CD4-positive, alpha-beta T cell (primary cell): ENCODE results near the gene UNC13A. TPM values are rescaled to one million over a fixed set of nuclear protein-coding genes. Genes with fewer than 3 reads are reported as not detected.

Source experiments
- ATAC-seq: fragments of 200-7000 bp; cut with Tn5 transposase; one replicate; pipeline ENCODE4 v1.10.0; 2022; ENCODE audit warnings: mild to moderate bottlenecking; ENCODE audit not compliant: poor library complexity
- CTCF ChIA-PET: fragments of 350-600 bp; sonication (Branson Sonifier 250); formaldehyde crosslinking; loops from one replicate; lab custom pipeline; 2021; ENCODE audit warnings: antibody characterized with exemption, inconsistent platforms; lab: Charles Lee
- POLR2A ChIA-PET: fragments of 350-600 bp; sonication (Branson Sonifier 250); formaldehyde crosslinking; loops from one replicate; lab custom pipeline; 2021; ENCODE audit warnings: antibody characterized with exemption, inconsistent platforms; lab: Charles Lee
- DNase-seq, 14 experiments: peaks; one replicate each; pipeline ENCODE4 v3.0.0-alpha.2; 2013 to 2020; ENCODE audit warnings: mixed read lengths in 2 of 14
- H3K27ac ChIP-seq, 2 donors: one replicate each; pipeline versions ENCODE4 v1.5.1 to v1.7.0; 2013; ENCODE audit warnings: low read length in 2 of 2, low read depth in 1 of 2, mild to moderate bottlenecking in 1 of 2
- H3K27me3 ChIP-seq, 2 experiments: 1 replicate in 1 of 2; 2 replicates in 1 of 2; pipeline versions ENCODE4 v1.6.1 to v1.7.0; 2013; ENCODE audit warnings: low read length in 2 of 2, control low read depth in 1 of 2, mild to moderate bottlenecking in 1 of 2, moderate library complexity in 1 of 2; ENCODE audit not compliant: insufficient read depth in 2 of 2, control insufficient read depth in 1 of 2
- H3K36me3 ChIP-seq: one replicate; pipeline ENCODE4 v1.6.1; 2013; ENCODE audit warnings: low read length, control low read depth; ENCODE audit not compliant: insufficient read depth
- H3K4me1 ChIP-seq: one replicate; pipeline ENCODE4 v1.6.1; 2013; ENCODE audit warnings: low read length, control low read depth; ENCODE audit not compliant: insufficient read depth
- H3K4me3 ChIP-seq: one replicate; pipeline ENCODE4 v1.5.1; 2013; ENCODE audit warnings: mild to moderate bottlenecking, low read length, moderate library complexity
- H3K9me3 ChIP-seq, 2 experiments: 1 replicate in 1 of 2; 2 replicates in 1 of 2; pipeline versions ENCODE4 v1.6.1 to v1.7.0; 2013; ENCODE audit warnings: low read length in 2 of 2, mild to moderate bottlenecking in 2 of 2, control low read depth in 1 of 2, moderate library complexity in 1 of 2; ENCODE audit not compliant: control insufficient read depth in 1 of 2, insufficient read depth in 1 of 2
- H3K27ac Mint-ChIP-seq: one replicate; pipeline ENCODE4 v1.8.0; 2020; ENCODE audit warnings: mixed read lengths
- H3K27me3 Mint-ChIP-seq: one replicate; pipeline ENCODE4 v1.8.0; 2021; ENCODE audit warnings: mixed read lengths
- H3K36me3 Mint-ChIP-seq: one replicate; pipeline ENCODE4 v1.8.0; 2021; ENCODE audit warnings: low read depth, mixed read lengths
- H3K4me1 Mint-ChIP-seq: one replicate; pipeline ENCODE4 v1.8.0; 2021; ENCODE audit warnings: low read depth, mixed read lengths
- H3K4me3 Mint-ChIP-seq: one replicate; pipeline ENCODE4 v1.8.0; 2020; ENCODE audit warnings: mild to moderate bottlenecking, mixed read lengths
- H3K9me3 Mint-ChIP-seq: one replicate; pipeline ENCODE4 v1.8.0; 2020; ENCODE audit warnings: mixed read lengths
- intact Hi-C, 2 experiments: fragments of 100-400 bp; cut with DNase I in 1 of 2; cut with micrococcal nuclease in 1 of 2; formaldehyde crosslinking; loops; one replicate each; pipeline versions ENCODE4 v1.15.1 to v1.9.0; 2023 to 2025; cut with DNase I, micrococcal nuclease
- total RNA-seq, 174 experiments: library from RNA in 2 of 174; stranded (reverse) in 2 of 174; gene quantifications; one replicate each; pipeline ENCODE4 v1.2.3 and lab custom pipeline; 2021 to 2026
- TF ChIP-seq, protein P1 (sequence below): fragments of 200-600 bp; IDR thresholded peaks from one replicate; pipeline ENCODE4 v1.8.0; 2022; ENCODE audit warnings: antibody characterized with exemption, mild to moderate bottlenecking

The UNC13A gene
- total RNA-seq, 2 experiments from 2014 or later = 0.11 to 0.14 TPM

DNA sequence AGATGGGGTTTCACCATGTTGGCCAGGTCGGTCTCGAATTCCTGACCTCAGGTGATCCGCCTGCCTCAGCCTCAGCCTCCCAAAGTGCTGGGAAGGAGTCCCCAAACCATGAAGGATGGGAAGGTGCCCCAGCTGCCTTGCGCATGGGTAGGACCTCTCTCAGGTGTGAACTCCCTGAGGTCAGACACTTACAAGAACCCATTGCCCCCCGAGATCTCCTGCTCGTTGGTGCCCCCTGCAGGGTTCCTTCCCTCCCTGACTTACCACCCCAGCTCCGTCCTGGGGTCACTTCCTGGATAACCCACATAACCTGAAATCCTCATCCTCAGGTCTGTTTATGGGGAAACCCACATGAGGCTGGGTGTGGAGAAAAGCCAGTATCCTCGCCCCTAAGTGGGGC is 41.7 kb downstream of the UNC13A start:
- H3K27me3 ChIP-seq = peaks cover 2 to 8% of the 10 kb centered on the region in 2 experiments
- TF ChIP-seq, protein P1, sequence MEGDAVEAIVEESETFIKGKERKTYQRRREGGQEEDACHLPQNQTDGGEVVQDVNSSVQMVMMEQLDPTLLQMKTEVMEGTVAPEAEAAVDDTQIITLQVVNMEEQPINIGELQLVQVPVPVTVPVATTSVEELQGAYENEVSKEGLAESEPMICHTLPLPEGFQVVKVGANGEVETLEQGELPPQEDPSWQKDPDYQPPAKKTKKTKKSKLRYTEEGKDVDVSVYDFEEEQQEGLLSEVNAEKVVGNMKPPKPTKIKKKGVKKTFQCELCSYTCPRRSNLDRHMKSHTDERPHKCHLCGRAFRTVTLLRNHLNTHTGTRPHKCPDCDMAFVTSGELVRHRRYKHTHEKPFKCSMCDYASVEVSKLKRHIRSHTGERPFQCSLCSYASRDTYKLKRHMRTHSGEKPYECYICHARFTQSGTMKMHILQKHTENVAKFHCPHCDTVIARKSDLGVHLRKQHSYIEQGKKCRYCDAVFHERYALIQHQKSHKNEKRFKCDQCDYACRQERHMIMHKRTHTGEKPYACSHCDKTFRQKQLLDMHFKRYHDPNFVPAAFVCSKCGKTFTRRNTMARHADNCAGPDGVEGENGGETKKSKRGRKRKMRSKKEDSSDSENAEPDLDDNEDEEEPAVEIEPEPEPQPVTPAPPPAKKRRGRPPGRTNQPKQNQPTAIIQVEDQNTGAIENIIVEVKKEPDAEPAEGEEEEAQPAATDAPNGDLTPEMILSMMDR = no peak
- intact Hi-C loops = no loop called here
- DNase-seq (no peak), ATAC-seq (no peak)
- no peaks in the 10 kb centered on the region for H3K36me3 Mint-ChIP-seq
- no peak overlapping the region for H3K27ac ChIP-seq
- H3K27me3 Mint-ChIP-seq = peaks cover 27% of the 10 kb centered on the region
- H3K4me3 ChIP-seq = no peak overlapping the region
- ChIA-PET POLR2A (no interaction called here), CTCF (no interaction called here)
- H3K27ac Mint-ChIP-seq = no peak overlapping the region
- no peak overlapping the region for H3K4me3 Mint-ChIP-seq
- no peaks in the 10 kb centered on the region for H3K9me3 Mint-ChIP-seq
- no peaks in the 10 kb centered on the region for H3K36me3 ChIP-seq
- no peaks in the 10 kb centered on the region for H3K4me1 ChIP-seq
- H3K9me3 ChIP-seq = peaks cover 0 to 12% of the 10 kb centered on the region in 2 experiments
- H3K4me1 Mint-ChIP-seq = no peaks in the 10 kb centered on the region

DNA sequence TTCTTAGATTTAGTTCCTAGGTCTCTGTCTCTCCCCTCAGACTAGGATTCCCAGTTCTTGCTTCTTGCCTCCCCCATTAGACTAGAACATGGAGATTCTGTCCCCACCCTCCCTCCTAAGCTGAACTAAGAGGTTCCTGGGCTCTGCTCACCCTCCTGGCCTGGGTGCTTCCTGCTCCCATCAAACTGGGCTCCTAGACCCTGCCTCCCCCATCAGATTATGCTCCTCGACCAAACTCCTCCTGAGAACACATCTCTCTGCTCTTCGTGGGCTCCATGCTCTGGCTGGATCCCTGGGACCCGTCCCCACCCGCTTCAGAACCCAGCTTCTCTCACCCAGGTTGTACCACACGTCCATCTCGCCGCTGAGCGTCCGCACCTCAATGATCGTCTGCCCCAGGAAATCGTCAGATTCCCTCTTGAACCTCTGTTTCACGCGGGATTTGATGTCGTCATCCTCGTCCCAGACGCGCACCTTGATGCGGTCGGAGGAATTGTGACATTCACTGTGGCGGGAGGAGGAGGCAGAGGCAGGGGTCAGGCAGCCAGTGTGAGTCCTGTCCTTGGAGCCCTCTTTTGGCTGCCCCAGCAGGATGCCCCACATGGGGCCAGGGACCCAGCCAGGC is 42.7 kb downstream of the UNC13A start:
- Histone ChIP-seq H3K36me3 (no peaks in the 10 kb centered on the region), H3K4me1 (no peaks in the 10 kb centered on the region), H3K27me3 (peaks cover 2 to 8% of the 10 kb centered on the region in 2 experiments), H3K27ac (no peak overlapping the region), H3K4me3 (no peak overlapping the region), H3K9me3 (peaks cover 0 to 12% of the 10 kb centered on the region in 2 experiments)
- ATAC-seq = no peak
- ChIA-PET POLR2A (no interaction called here), CTCF (no interaction called here)
- no peak for DNase-seq
- intact Hi-C loops = no loop called here
- Mint-ChIP-seq H3K27ac (no peak overlapping the region), H3K36me3 (no peaks in the 10 kb centered on the region), H3K4me1 (no peaks in the 10 kb centered on the region), H3K4me3 (no peak overlapping the region), H3K9me3 (no peaks in the 10 kb centered on the region), H3K27me3 (peaks cover 27% of the 10 kb centered on the region)
- TF ChIP-seq, protein P1 = no peak

DNA sequence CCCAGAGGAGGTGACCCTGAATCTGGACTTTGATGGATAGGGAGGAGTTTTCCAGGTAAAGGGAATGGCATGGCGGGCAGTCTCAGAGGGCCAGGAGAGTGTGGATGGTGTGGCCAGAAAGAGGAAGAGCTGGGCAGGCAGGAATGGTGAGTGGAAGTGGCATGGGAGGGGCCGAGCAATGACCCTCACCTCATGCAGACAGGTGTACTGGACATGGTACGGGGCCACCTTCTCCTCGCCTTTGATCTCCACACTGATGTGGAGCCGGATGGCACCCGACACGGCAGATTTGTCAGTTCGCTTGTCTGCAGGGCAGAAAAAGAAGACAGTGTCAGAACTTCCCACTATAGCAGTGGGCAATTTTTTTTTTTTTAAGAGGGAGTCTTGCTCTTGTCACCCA is 45.5 kb downstream of the UNC13A start:
- Mint-ChIP-seq H3K27ac (no peak overlapping the region), H3K36me3 (no peaks in the 10 kb centered on the region), H3K4me1 (no peaks in the 10 kb centered on the region), H3K27me3 (peaks cover 32% of the 10 kb centered on the region), H3K9me3 (no peaks in the 10 kb centered on the region), H3K4me3 (no peak overlapping the region)
- DNase-seq = no peak
- Histone ChIP-seq H3K4me1 (no peaks in the 10 kb centered on the region), H3K4me3 (no peak overlapping the region), H3K27me3 (peaks cover 0 to 8% of the 10 kb centered on the region in 2 experiments), H3K36me3 (no peaks in the 10 kb centered on the region), H3K27ac (no peak overlapping the region), H3K9me3 (peaks cover 0 to 4% of the 10 kb centered on the region in 2 experiments)
- intact Hi-C loops = no loop called here
- ChIA-PET POLR2A (no interaction called here), CTCF (no interaction called here)
- ATAC-seq = no peak
- TF ChIP-seq, protein P1 = no peak
